ENCODE measurements around the gene ZNF236.
"Not testable (repeated sequence)": the region's sequence is repeated elsewhere in the genome, so short reads cannot be mapped to it uniquely, and the experiment has no call there.

The ZNF236 gene

GRCh38 chr18:76988031-76988826 lies 165.9 kb downstream of the ZNF236 start:
- DNase-seq (ENCODE audit: low read depth, low spot score), result no peak

GRCh38 chr18:76988827-76989646 lies 166.7 kb downstream of the ZNF236 start:
- no peak for DNase-seq (ENCODE audit: low read depth, low spot score)

- DNase-seq (ENCODE audit: low read depth, low spot score), result no peak
Measured at GRCh38 chr18:76989647-76990190, 167.4 kb downstream of the ZNF236 start.

GRCh38 chr18:76990343-76991020 lies 168.1 kb downstream of the ZNF236 start:
- not testable (repeated sequence) for DNase-seq (ENCODE audit: low read depth, low spot score)

- DNase-seq (ENCODE audit: low read depth, low spot score), result no peak
Measured at GRCh38 chr18:76991021-76991688, 168.8 kb downstream of the ZNF236 start.

- no peak for DNase-seq (ENCODE audit: low read depth, low spot score)
Measured at GRCh38 chr18:76992226-76993084, 170.1 kb downstream of the ZNF236 start.

- DNase-seq (ENCODE audit: low read depth, low spot score), result no peak
Measured at GRCh38 chr18:76993085-76993382, 170.7 kb downstream of the ZNF236 start.

- no peak for DNase-seq (ENCODE audit: low read depth, low spot score)
Measured at GRCh38 chr18:76993573-76993972, 171.2 kb downstream of the ZNF236 start.

GRCh38 chr18:76994086-76994654 lies 171.8 kb downstream of the ZNF236 start:
- DNase-seq (ENCODE audit: low read depth, low spot score), result no peak

GRCh38 chr18:76995896-76996295 lies 173.5 kb downstream of the ZNF236 start:
- DNase-seq (ENCODE audit: low read depth, low spot score), result no peak

GRCh38 chr18:76996429-76996828 lies 174.1 kb downstream of the ZNF236 start:
- DNase-seq (ENCODE audit: low read depth, low spot score), result no peak

GRCh38 chr18:76997951-76998808 lies 175.8 kb downstream of the ZNF236 start:
- DNase-seq (ENCODE audit: low read depth, low spot score), result no peak

GRCh38 chr18:76999077-76999476 lies 176.7 kb downstream of the ZNF236 start:
- no peak for DNase-seq (ENCODE audit: low read depth, low spot score)

- no peak for DNase-seq (ENCODE audit: low read depth, low spot score)
Measured at GRCh38 chr18:77000527-77000926, 178.2 kb downstream of the ZNF236 start.

- DNase-seq (ENCODE audit: low read depth, low spot score), result no peak
Measured at GRCh38 chr18:77001041-77001440, 178.7 kb downstream of the ZNF236 start.

- no peak for DNase-seq (ENCODE audit: low read depth, low spot score)
Measured at GRCh38 chr18:77001979-77002378, 179.6 kb downstream of the ZNF236 start.

- no peak for DNase-seq (ENCODE audit: low read depth, low spot score)
Measured at GRCh38 chr18:77002496-77002895, 180.1 kb downstream of the ZNF236 start.

GRCh38 chr18:77003316-77003715 lies 181.0 kb downstream of the ZNF236 start:
- no peak for DNase-seq (ENCODE audit: low read depth, low spot score)
